ENCODE results near the gene SPARC.
A peak's percentile ranks its signal among the peaks of the same experiment; 100 is the strongest.
"Not testable (repeated sequence)": the region's sequence is repeated elsewhere in the genome, so short reads cannot be mapped to it uniquely, and the experiment has no call there.

SPARC gene

GRCh38 chr5:151686674-151687407 lies at the start of gene SPARC:
Gene SPARC, minus strand, starts transcription at chr5:151686915. Its CDS starts 10,727 bp downstream, at chr5:151676188.
- ChIA-PET POLR2A (interaction anchor here (0.6 to 3.6 kb wide), 21 partner anchors 9 to 594 kb away, joined by 3 to 235 read pairs (median 9); partner anchors contain the start of gene G3BP1), CTCF (interaction anchor here (0.8 to 2.4 kb wide), 9 partner anchors 9 to 54 kb away, joined by 3 to 16 read pairs (median 4); no protein-coding TSS in a partner anchor)
- TF ChIP-seq CTCF (IDR thresholded peaks at IDR 0.05; ENCODE audit: insufficient read depth, low read length, missing control alignments) = peak; percentile 4
- DNase-seq (ENCODE audit: low read depth, low spot score) = peak; percentile 87
- H3K4me3 ChIP-seq (ENCODE audit: low read depth, low read length) = peak within 1 kb of the TSS; percentile 100

- TF ChIP-seq CTCF (IDR thresholded peaks at IDR 0.05; ENCODE audit: insufficient read depth, low read length, missing control alignments) = no peak
- H3K4me3 ChIP-seq (ENCODE audit: low read depth, low read length) = no peak overlapping the region
- no peak for DNase-seq (ENCODE audit: low read depth, low spot score)
- POLR2A ChIA-PET = interaction anchor here (2.3 kb wide), 1 partner anchor 49 kb away, joined by 9 read pairs; the partner anchor contains the start of gene SPARC
- CTCF ChIA-PET = interaction anchor here (1.3 to 22.0 kb wide), 6 partner anchors 9 to 74 kb away, joined by 3 to 652 read pairs (median 80); no protein-coding TSS in a partner anchor
Observed at GRCh38 chr5:151735646-151736045, 48.9 kb upstream of the SPARC start.

GRCh38 chr5:151734064-151734408 lies 47.3 kb upstream of the SPARC start:
- CTCF ChIA-PET = interaction anchor here (1.1 to 22.0 kb wide), 4 partner anchors 16 to 72 kb away, joined by 3 to 652 read pairs (median 80); no protein-coding TSS in a partner anchor
- no peak for TF ChIP-seq CTCF (IDR thresholded peaks at IDR 0.05; ENCODE audit: insufficient read depth, low read length, missing control alignments)
- POLR2A ChIA-PET = interaction anchor here (1.0 to 1.6 kb wide), 2 partner anchors 15 to 35 kb away, joined by 3 to 4 read pairs; no protein-coding TSS in a partner anchor
- no peak overlapping the region for H3K4me3 ChIP-seq (ENCODE audit: low read depth, low read length)
- DNase-seq (ENCODE audit: low read depth, low spot score) = no peak

GRCh38 chr5:151733358-151734063 lies 46.8 kb upstream of the SPARC start:
- no peak overlapping the region for H3K4me3 ChIP-seq (ENCODE audit: low read depth, low read length)
- TF ChIP-seq CTCF (IDR thresholded peaks at IDR 0.05; ENCODE audit: insufficient read depth, low read length, missing control alignments) = no peak
- DNase-seq (ENCODE audit: low read depth, low spot score) = no peak
- CTCF ChIA-PET = interaction anchor here (1.0 to 22.0 kb wide), 4 partner anchors 9 to 72 kb away, joined by 3 to 652 read pairs (median 78); no protein-coding TSS in a partner anchor
- POLR2A ChIA-PET = interaction anchor here (1.0 to 1.6 kb wide), 2 partner anchors 14 to 34 kb away, joined by 3 to 4 read pairs; no protein-coding TSS in a partner anchor

- DNase-seq (ENCODE audit: low read depth, low spot score) = no peak
- ChIA-PET CTCF (interaction anchor here (1.1 to 2.1 kb wide), 2 partner anchors 10 to 18 kb away, joined by 3 to 13 read pairs; no protein-coding TSS in a partner anchor), POLR2A (interaction anchor here (1.5 to 1.7 kb wide), 2 partner anchors 10 to 43 kb away, joined by 7 to 9 read pairs; partner anchors contain the start of gene SPARC)
- H3K4me3 ChIP-seq (ENCODE audit: low read depth, low read length) = no peak overlapping the region
- TF ChIP-seq CTCF (IDR thresholded peaks at IDR 0.05; ENCODE audit: insufficient read depth, low read length, missing control alignments) = no peak
Observed at GRCh38 chr5:151730381-151730780, 43.7 kb upstream of the SPARC start.

GRCh38 chr5:151729597-151729996 lies 42.9 kb upstream of the SPARC start:
- POLR2A ChIA-PET; DNase-seq (ENCODE audit: low read depth, low spot score); H3K4me3 ChIP-seq (ENCODE audit: low read depth, low read length); CTCF ChIA-PET: not testable (repeated sequence)

Data from AG04449 (cell line).